ENCODE data around the gene PALLD. TPM values are rescaled to one million over a fixed set of nuclear protein-coding genes. Genes with fewer than 3 reads are reported as not detected.

Gene PALLD
- total RNA-seq, 1 experiment from 2014 or later, result 9.0 TPM

GRCh38 chr4:168527560-168527959 is 30.7 kb downstream of the PALLD start:
- H3K27me3 ChIP-seq (ENCODE audit: control insufficient read depth, insufficient read depth, low read length), result no peaks in the 10 kb centered on the region
- no peak overlapping the region for H3K4me3 ChIP-seq (ENCODE audit: insufficient read depth, low read depth, low read length)
- no peaks in the 10 kb centered on the region for H3K36me3 ChIP-seq (replicated peaks; ENCODE audit: control insufficient read depth, insufficient read depth, low read length)
- no peak for DNase-seq

- Histone ChIP-seq H3K27me3 (ENCODE audit: control insufficient read depth, insufficient read depth, low read length) (no peaks in the 10 kb centered on the region), H3K36me3 (replicated peaks; ENCODE audit: control insufficient read depth, insufficient read depth, low read length) (no peaks in the 10 kb centered on the region)
- DNase-seq, result no peak
Observed at GRCh38 chr4:168528131-168528949, 31.5 kb downstream of the PALLD start.

GRCh38 chr4:168529257-168529656 is 32.4 kb downstream of the PALLD start:
- H3K27me3 ChIP-seq (ENCODE audit: control insufficient read depth, insufficient read depth, low read length), result no peaks in the 10 kb centered on the region
- H3K36me3 ChIP-seq (replicated peaks; ENCODE audit: control insufficient read depth, insufficient read depth, low read length), result no peaks in the 10 kb centered on the region
- no peak for DNase-seq
- H3K4me3 ChIP-seq (ENCODE audit: insufficient read depth, low read depth, low read length), result no peak overlapping the region

More at GRCh38 chr4:168528131-168528949, 31.5 kb downstream of the PALLD start:
- H3K4me3 ChIP-seq (ENCODE audit: insufficient read depth, low read depth, low read length), result no peak overlapping the region

- no peak overlapping the region for H3K4me3 ChIP-seq (ENCODE audit: insufficient read depth, low read depth, low read length)
- no peaks in the 10 kb centered on the region for H3K27me3 ChIP-seq (ENCODE audit: control insufficient read depth, insufficient read depth, low read length)
- H3K36me3 ChIP-seq (replicated peaks; ENCODE audit: control insufficient read depth, insufficient read depth, low read length), result no peaks in the 10 kb centered on the region
- no peak for DNase-seq
Observed at GRCh38 chr4:168531305-168531704, 34.5 kb downstream of the PALLD start.

- Histone ChIP-seq H3K36me3 (replicated peaks; ENCODE audit: control insufficient read depth, insufficient read depth, low read length) (no peaks in the 10 kb centered on the region), H3K27me3 (ENCODE audit: control insufficient read depth, insufficient read depth, low read length) (no peaks in the 10 kb centered on the region), H3K4me3 (ENCODE audit: insufficient read depth, low read depth, low read length) (no peak overlapping the region)
- no peak for DNase-seq
Observed at GRCh38 chr4:168534535-168534934, 37.7 kb downstream of the PALLD start.

GRCh38 chr4:168535689-168536088 is 38.8 kb downstream of the PALLD start:
- Histone ChIP-seq H3K36me3 (replicated peaks; ENCODE audit: control insufficient read depth, insufficient read depth, low read length) (no peaks in the 10 kb centered on the region), H3K4me3 (ENCODE audit: insufficient read depth, low read depth, low read length) (no peak overlapping the region), H3K27me3 (ENCODE audit: control insufficient read depth, insufficient read depth, low read length) (no peaks in the 10 kb centered on the region)
- DNase-seq, result no peak

GRCh38 chr4:168536448-168536847 is 39.6 kb downstream of the PALLD start:
- H3K4me3 ChIP-seq (ENCODE audit: insufficient read depth, low read depth, low read length), result no peak overlapping the region

GRCh38 chr4:168537086-168537485 is 40.2 kb downstream of the PALLD start:
- no peaks in the 10 kb centered on the region for H3K27me3 ChIP-seq (ENCODE audit: control insufficient read depth, insufficient read depth, low read length)
- H3K4me3 ChIP-seq (ENCODE audit: insufficient read depth, low read depth, low read length), result no peak overlapping the region
- no peaks in the 10 kb centered on the region for H3K36me3 ChIP-seq (replicated peaks; ENCODE audit: control insufficient read depth, insufficient read depth, low read length)
- no peak for DNase-seq

More at GRCh38 chr4:168536448-168536847, 39.6 kb downstream of the PALLD start:
- Histone ChIP-seq H3K27me3 (ENCODE audit: control insufficient read depth, insufficient read depth, low read length) (no peaks in the 10 kb centered on the region), H3K36me3 (replicated peaks; ENCODE audit: control insufficient read depth, insufficient read depth, low read length) (no peaks in the 10 kb centered on the region)
- no peak for DNase-seq

GRCh38 chr4:168537571-168537970 is 40.7 kb downstream of the PALLD start:
- H3K36me3 ChIP-seq (replicated peaks; ENCODE audit: control insufficient read depth, insufficient read depth, low read length), result no peaks in the 10 kb centered on the region
- H3K27me3 ChIP-seq (ENCODE audit: control insufficient read depth, insufficient read depth, low read length), result no peaks in the 10 kb centered on the region
- H3K4me3 ChIP-seq (ENCODE audit: insufficient read depth, low read depth, low read length), result no peak overlapping the region
- no peak for DNase-seq

GRCh38 chr4:168538632-168539031 is 41.8 kb downstream of the PALLD start:
- Histone ChIP-seq H3K36me3 (replicated peaks; ENCODE audit: control insufficient read depth, insufficient read depth, low read length) (no peaks in the 10 kb centered on the region), H3K4me3 (ENCODE audit: insufficient read depth, low read depth, low read length) (no peak overlapping the region), H3K27me3 (ENCODE audit: control insufficient read depth, insufficient read depth, low read length) (no peaks in the 10 kb centered on the region)
- DNase-seq, result no peak

GRCh38 chr4:168540086-168540485 is 43.2 kb downstream of the PALLD start:
- no peak for DNase-seq
- Histone ChIP-seq H3K4me3 (ENCODE audit: insufficient read depth, low read depth, low read length) (no peak overlapping the region), H3K36me3 (replicated peaks; ENCODE audit: control insufficient read depth, insufficient read depth, low read length) (no peaks in the 10 kb centered on the region), H3K27me3 (ENCODE audit: control insufficient read depth, insufficient read depth, low read length) (no peaks in the 10 kb centered on the region)

- no peak for DNase-seq
- no peaks in the 10 kb centered on the region for H3K27me3 ChIP-seq (ENCODE audit: control insufficient read depth, insufficient read depth, low read length)
- H3K36me3 ChIP-seq (replicated peaks; ENCODE audit: control insufficient read depth, insufficient read depth, low read length), result no peaks in the 10 kb centered on the region
- no peak overlapping the region for H3K4me3 ChIP-seq (ENCODE audit: insufficient read depth, low read depth, low read length)
Observed at GRCh38 chr4:168540503-168541265, 43.8 kb downstream of the PALLD start.

- H3K36me3 ChIP-seq (replicated peaks; ENCODE audit: control insufficient read depth, insufficient read depth, low read length), result no peaks in the 10 kb centered on the region
- DNase-seq, result no peak
Observed at GRCh38 chr4:168541266-168541953, 44.6 kb downstream of the PALLD start.

GRCh38 chr4:168549143-168549542 is 52.3 kb downstream of the PALLD start:
- no peak overlapping the region for H3K4me3 ChIP-seq (ENCODE audit: insufficient read depth, low read depth, low read length)
- H3K36me3 ChIP-seq (replicated peaks; ENCODE audit: control insufficient read depth, insufficient read depth, low read length), result no peaks in the 10 kb centered on the region
- no peaks in the 10 kb centered on the region for H3K27me3 ChIP-seq (ENCODE audit: control insufficient read depth, insufficient read depth, low read length)
- DNase-seq, result no peak

More at GRCh38 chr4:168541266-168541953, 44.6 kb downstream of the PALLD start:
- H3K4me3 ChIP-seq (ENCODE audit: insufficient read depth, low read depth, low read length), result no peak overlapping the region
- no peaks in the 10 kb centered on the region for H3K27me3 ChIP-seq (ENCODE audit: control insufficient read depth, insufficient read depth, low read length)

Measured in H7 (cell line).